Stimulated activated CD4-positive, alpha-beta T cell treated with anti-CD3 and anti-CD28 coated beads, TNF-alpha, amount 100 ng/mL, for 48 hours (primary cell): ENCODE measurements around the gene HCST.

ENCODE experiments used
- DNase-seq, 3 donors: peaks; one replicate each; pipeline ENCODE4 v3.0.0-alpha.2; 2020; ENCODE audit warnings: low read depth in 3 of 3

The HCST gene

GRCh38 chr19:35937345-35938281, 35.3 kb downstream of the HCST start:
- DNase-seq: no peak

GRCh38 chr19:35938282-35939224, 36.2 kb downstream of the HCST start:
- no peak for DNase-seq

- no peak for DNase-seq
Observed at GRCh38 chr19:35939307-35940077, 37.2 kb downstream of the HCST start.

GRCh38 chr19:35940078-35940775, 37.9 kb downstream of the HCST start:
- DNase-seq: no peak

GRCh38 chr19:35940839-35941238, 38.5 kb downstream of the HCST start:
- DNase-seq: no peak

GRCh38 chr19:35942235-35942634, 39.9 kb downstream of the HCST start:
- DNase-seq: no peak

GRCh38 chr19:35943321-35944301, 41.3 kb downstream of the HCST start:
- no peak for DNase-seq

GRCh38 chr19:35944556-35944955, 42.2 kb downstream of the HCST start:
- DNase-seq: no peak

- DNase-seq: no peak
Observed at GRCh38 chr19:35945121-35945790, 42.9 kb downstream of the HCST start.

GRCh38 chr19:35946203-35946602, 43.9 kb downstream of the HCST start:
- no peak for DNase-seq

- DNase-seq: no peak
Observed at GRCh38 chr19:35949131-35949530, 46.8 kb downstream of the HCST start.
